HepG2 (cell line): ENCODE measurements around the gene CCL23. TPM values are rescaled to one million over a fixed set of nuclear protein-coding genes. Genes with fewer than 3 reads are reported as not detected.
A peak's percentile ranks its signal among the peaks of the same experiment; 100 is the strongest.

ENCODE experiments used
- ATAC-seq: fragments of 200-7000 bp; cut with Tn5 transposase; 3 replicates; pipeline ENCODE4 v1.9.1; 2020; ENCODE audit warnings: mild to moderate bottlenecking, moderate library complexity
- BruUV-seq: library from RNA; stranded (reverse); fragments of 400-500 nt; replicated peaks from 2 replicates; lab custom pipeline; 2021; lab: Mats Ljungman, UMichigan
- CTCF ChIA-PET: fragments of 300-600 bp; formaldehyde crosslinking; extraction: SDS; loops from one replicate; lab custom pipeline; 2021; ENCODE audit warnings: low total read pairs, inconsistent platforms, low intra/inter-chr PET ratio; lab: Yijun Ruan, JAX
- POLR2A ChIA-PET: fragments of 350-600 bp; sonication (Branson Sonifier 250); formaldehyde crosslinking; loops from one replicate; lab custom pipeline; 2020; ENCODE audit warnings: antibody characterized with exemption, inconsistent platforms; lab: Yijun Ruan, JAX
- DNase-seq: peaks from one replicate; pipeline ENCODE4 v3.0.0-alpha.2; 2015; ENCODE audit warnings: low spot score
- FAIRE-seq: peaks from 3 replicates; lab custom pipeline; 2011; peaks lifted over from hg19 to GRCh38; lab: Jason Lieb, UNC
- H2AFZ ChIP-seq: one replicate; pipeline ENCODE4 v1.6.1; 2011; ENCODE audit warnings: low read length, inconsistent platforms
- H3K27ac ChIP-seq: fragments of 300-600 bp; 3 replicates; pipeline ENCODE4 v1.8.0; 2011; ENCODE audit warnings: mixed run types, mild to moderate bottlenecking, mixed read lengths, low read length, inconsistent platforms; ENCODE audit not compliant: insufficient read depth; ENCODE audit errors: extremely low read length
- H3K27me3 ChIP-seq, 2 experiments: fragments of 200-600 bp in 1 of 2; 2 replicates in 1 of 2; 3 replicates in 1 of 2; pipeline versions ENCODE4 v1.6.0 to v1.8.0; 2011; ENCODE audit warnings: low read length in 2 of 2, mild to moderate bottlenecking in 2 of 2, moderate library complexity in 2 of 2, inconsistent platforms in 1 of 2; ENCODE audit not compliant: insufficient read depth in 2 of 2, control insufficient read depth in 1 of 2
- H3K36me3 ChIP-seq, 2 experiments: fragments of 200-600 bp in 1 of 2; replicated peaks in 1 of 2; 2 replicates in 1 of 2; 3 replicates in 1 of 2; pipeline versions ENCODE4 v1.5.1 to v1.8.0; 2011; ENCODE audit warnings: low read length in 2 of 2, inconsistent platforms in 1 of 2; ENCODE audit not compliant: insufficient read depth in 2 of 2, control insufficient read depth in 1 of 2
- H3K4me1 ChIP-seq: 2 replicates; pipeline ENCODE4 v1.5.1; 2012; ENCODE audit warnings: low read length, inconsistent platforms; ENCODE audit not compliant: insufficient read depth
- H3K4me2 ChIP-seq: 2 replicates; pipeline ENCODE4 v1.6.0; 2011; ENCODE audit warnings: low read depth, low read length, inconsistent platforms
- H3K4me3 ChIP-seq, 3 experiments: fragments of 200-600 bp in 1 of 3; sonication (generic), shearing (Covaris generic) in 1 of 3; replicated peaks in 1 of 3; 2 replicates each; pipeline ENCODE4 v1.5.1; 2011 to 2016; ENCODE audit warnings: low read length in 3 of 3, inconsistent platforms in 2 of 3, low read depth in 2 of 3, mild to moderate bottlenecking in 2 of 3, control low read depth in 1 of 3, mixed read lengths in 1 of 3; ENCODE audit not compliant: insufficient read depth in 1 of 3
- H3K79me2 ChIP-seq: one replicate; pipeline ENCODE4 v1.6.1; 2011; ENCODE audit warnings: low read length, inconsistent platforms; ENCODE audit not compliant: insufficient read depth
- H3K9ac ChIP-seq: 2 replicates; pipeline ENCODE4 v1.6.0; 2011; ENCODE audit warnings: mild to moderate bottlenecking, low read depth, low read length, inconsistent platforms; ENCODE audit not compliant: insufficient read depth
- H3K9me3 ChIP-seq: 2 replicates; pipeline ENCODE4 v1.5.1; 2012; ENCODE audit warnings: mild to moderate bottlenecking, low read length
- H4K20me1 ChIP-seq: 2 replicates; pipeline ENCODE4 v1.6.0; 2011; ENCODE audit warnings: inconsistent platforms, mild to moderate bottlenecking, low read length, moderate library complexity; ENCODE audit not compliant: insufficient read depth
- SMARCE1 ChIP-seq: fragments of 450-650 bp; IDR thresholded peaks from 2 replicates; pipeline ENCODE4 v1.6.1; 2017; ENCODE audit warnings: borderline replicate concordance
- SNAI1 ChIP-seq: sonication (generic); formaldehyde crosslinking; IDR thresholded peaks from 2 replicates; pipeline ENCODE4 v1.5.0; 2020; ENCODE audit warnings: mild to moderate bottlenecking, missing genetic modification reagents, borderline replicate concordance
- SUZ12 ChIP-seq: fragments of 150-350 bp; IDR thresholded peaks from 2 replicates; pipeline ENCODE4 v1.6.1; 2014; ENCODE audit warnings: low read depth, low read length
- ZC3H4 ChIP-seq: sonication (generic); formaldehyde crosslinking; IDR thresholded peaks from 2 replicates; pipeline ENCODE4 v1.4.0; 2020; ENCODE audit warnings: missing genetic modification reagents, borderline replicate concordance
- ZFAT ChIP-seq: sonication (generic); formaldehyde crosslinking; conservative IDR thresholded peaks from 2 replicates; pipeline ENCODE4 v1.8.1; 2023; ENCODE audit warnings: missing genetic modification reagents, inconsistent platforms
- ZNF33B ChIP-seq: sonication (generic); formaldehyde crosslinking; IDR thresholded peaks from 2 replicates; pipeline ENCODE4 v1.5.1; 2020; ENCODE audit warnings: mild to moderate bottlenecking, missing genetic modification reagents
- WGBS: methylation state at CpG from one replicate; pipeline ENCODE4 v1.1.6; 2017; ENCODE audit warnings: low lambda C conversion rate; 5-methylcytosine and 5-hydroxymethylcytosine counted together
- in situ Hi-C: cut with HindIII; loops from 2 replicates; pipeline ENCODE4 v1.10.0; 2017; ENCODE audit warnings: low pct_unique_long_range_greater_than_20kb; ENCODE audit not compliant: extremely low pct_ligation_motif_present
- intact Hi-C: fragments of 100-400 bp; cut with micrococcal nuclease; formaldehyde crosslinking; loops from one replicate; pipeline ENCODE4 v1.10.0; 2022; ENCODE audit not compliant: unreplicated experiment
- polyA plus RNA-seq, 8 experiments: library from polyadenylated mRNA; depleted of rRNA in 3 of 8; stranded (reverse) in 7 of 8; unstranded in 1 of 8; fragments of >200 nt; fragmentation: Illumina TruSeq in 4 of 8; extraction: Trizol in 4 of 8; gene quantifications; 2 replicates each; pipeline versions ENCODE4 v1.2.1 to v1.2.3, GENCODE V29; 2011 to 2016; ENCODE audit warnings: low read depth in 4 of 8, missing spikeins in 1 of 8, mixed read lengths in 1 of 8; ENCODE audit not compliant: insufficient read depth in 1 of 8
- total RNA-seq, 5 experiments: library from RNA; depleted of rRNA; stranded (reverse); fragments of >200 nt; fragmentation: Illumina TruSeq; extraction: Trizol; gene quantifications; 2 replicates each; pipeline ENCODE4 v1.2.3, GENCODE V29; 2016; ENCODE audit warnings: low read depth in 1 of 5
- TF ChIP-seq, protein P1 (sequence below): sonication (generic); formaldehyde crosslinking; conservative IDR thresholded peaks from 2 replicates; pipeline ENCODE4 v1.4.0; 2020; ENCODE audit warnings: mild to moderate bottlenecking, missing genetic modification reagents, moderate library complexity
- TF ChIP-seq, protein P2 (sequence below): sonication (generic); formaldehyde crosslinking; IDR thresholded peaks from 2 replicates; pipeline ENCODE4 v1.4.0; 2020; ENCODE audit warnings: missing genetic modification reagents, borderline replicate concordance

CCL23 gene
- total and polyA plus RNA-seq, 2 of the 13 experiments (the other 11 are each of a cell fraction or from before 2014, with no cell fraction given): not detected

DNA sequence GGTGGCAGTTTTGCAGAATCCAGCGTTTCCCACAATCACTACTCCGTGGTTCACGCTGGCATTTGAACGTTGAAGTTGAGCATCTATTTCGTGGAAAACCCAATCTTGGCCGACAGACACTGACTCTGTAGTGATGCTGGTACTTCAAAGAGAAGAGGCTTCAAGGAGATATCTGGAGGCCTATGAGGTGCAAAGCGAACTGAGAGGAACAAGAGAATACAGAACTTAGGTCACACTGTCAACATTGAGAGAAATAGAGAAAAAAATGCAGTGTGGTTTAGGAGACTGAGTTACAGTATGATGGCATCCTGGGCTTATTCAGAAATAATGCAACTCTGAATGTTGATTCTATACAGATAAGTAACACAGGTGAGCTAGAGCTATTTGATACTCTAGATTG lies 52.5 kb downstream of the CCL23 start:
- no peak for ATAC-seq
- no TSS peak for BruUV-seq
- FAIRE-seq: no peak
- H3K4me1 ChIP-seq: peaks cover 24% of the 10 kb centered on the region
- no peaks in the 10 kb centered on the region for H3K27me3 ChIP-seq
- no peaks in the 10 kb centered on the region for H3K79me2 ChIP-seq
- no peak overlapping the region for H3K4me3 ChIP-seq
- no peaks in the 10 kb centered on the region for H3K36me3 ChIP-seq
- ChIA-PET CTCF (no interaction called here), POLR2A (no interaction called here)
- no peak overlapping the region for H3K9ac ChIP-seq
- no peaks in the 10 kb centered on the region for H3K9me3 ChIP-seq
- peak overlapping the region; percentile 68 for H2AFZ ChIP-seq
- H4K20me1 ChIP-seq: no peaks in the 10 kb centered on the region
- no peak for TF ChIP-seq ZNF33B (CRISPR knock-in tag)
- no peak for TF ChIP-seq SUZ12
- no peak for TF ChIP-seq ZFAT (CRISPR knock-in tag)
- TF ChIP-seq SNAI1 (CRISPR knock-in tag): no peak
- no peak for TF ChIP-seq SMARCE1
- no peak for TF ChIP-seq ZC3H4 (CRISPR knock-in tag)
- TF ChIP-seq, protein P1, sequence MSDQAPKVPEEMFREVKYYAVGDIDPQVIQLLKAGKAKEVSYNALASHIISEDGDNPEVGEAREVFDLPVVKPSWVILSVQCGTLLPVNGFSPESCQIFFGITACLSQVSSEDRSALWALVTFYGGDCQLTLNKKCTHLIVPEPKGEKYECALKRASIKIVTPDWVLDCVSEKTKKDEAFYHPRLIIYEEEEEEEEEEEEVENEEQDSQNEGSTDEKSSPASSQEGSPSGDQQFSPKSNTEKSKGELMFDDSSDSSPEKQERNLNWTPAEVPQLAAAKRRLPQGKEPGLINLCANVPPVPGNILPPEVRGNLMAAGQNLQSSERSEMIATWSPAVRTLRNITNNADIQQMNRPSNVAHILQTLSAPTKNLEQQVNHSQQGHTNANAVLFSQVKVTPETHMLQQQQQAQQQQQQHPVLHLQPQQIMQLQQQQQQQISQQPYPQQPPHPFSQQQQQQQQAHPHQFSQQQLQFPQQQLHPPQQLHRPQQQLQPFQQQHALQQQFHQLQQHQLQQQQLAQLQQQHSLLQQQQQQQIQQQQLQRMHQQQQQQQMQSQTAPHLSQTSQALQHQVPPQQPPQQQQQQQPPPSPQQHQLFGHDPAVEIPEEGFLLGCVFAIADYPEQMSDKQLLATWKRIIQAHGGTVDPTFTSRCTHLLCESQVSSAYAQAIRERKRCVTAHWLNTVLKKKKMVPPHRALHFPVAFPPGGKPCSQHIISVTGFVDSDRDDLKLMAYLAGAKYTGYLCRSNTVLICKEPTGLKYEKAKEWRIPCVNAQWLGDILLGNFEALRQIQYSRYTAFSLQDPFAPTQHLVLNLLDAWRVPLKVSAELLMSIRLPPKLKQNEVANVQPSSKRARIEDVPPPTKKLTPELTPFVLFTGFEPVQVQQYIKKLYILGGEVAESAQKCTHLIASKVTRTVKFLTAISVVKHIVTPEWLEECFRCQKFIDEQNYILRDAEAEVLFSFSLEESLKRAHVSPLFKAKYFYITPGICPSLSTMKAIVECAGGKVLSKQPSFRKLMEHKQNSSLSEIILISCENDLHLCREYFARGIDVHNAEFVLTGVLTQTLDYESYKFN (CRISPR knock-in tag): no peak
- TF ChIP-seq, protein P2, sequence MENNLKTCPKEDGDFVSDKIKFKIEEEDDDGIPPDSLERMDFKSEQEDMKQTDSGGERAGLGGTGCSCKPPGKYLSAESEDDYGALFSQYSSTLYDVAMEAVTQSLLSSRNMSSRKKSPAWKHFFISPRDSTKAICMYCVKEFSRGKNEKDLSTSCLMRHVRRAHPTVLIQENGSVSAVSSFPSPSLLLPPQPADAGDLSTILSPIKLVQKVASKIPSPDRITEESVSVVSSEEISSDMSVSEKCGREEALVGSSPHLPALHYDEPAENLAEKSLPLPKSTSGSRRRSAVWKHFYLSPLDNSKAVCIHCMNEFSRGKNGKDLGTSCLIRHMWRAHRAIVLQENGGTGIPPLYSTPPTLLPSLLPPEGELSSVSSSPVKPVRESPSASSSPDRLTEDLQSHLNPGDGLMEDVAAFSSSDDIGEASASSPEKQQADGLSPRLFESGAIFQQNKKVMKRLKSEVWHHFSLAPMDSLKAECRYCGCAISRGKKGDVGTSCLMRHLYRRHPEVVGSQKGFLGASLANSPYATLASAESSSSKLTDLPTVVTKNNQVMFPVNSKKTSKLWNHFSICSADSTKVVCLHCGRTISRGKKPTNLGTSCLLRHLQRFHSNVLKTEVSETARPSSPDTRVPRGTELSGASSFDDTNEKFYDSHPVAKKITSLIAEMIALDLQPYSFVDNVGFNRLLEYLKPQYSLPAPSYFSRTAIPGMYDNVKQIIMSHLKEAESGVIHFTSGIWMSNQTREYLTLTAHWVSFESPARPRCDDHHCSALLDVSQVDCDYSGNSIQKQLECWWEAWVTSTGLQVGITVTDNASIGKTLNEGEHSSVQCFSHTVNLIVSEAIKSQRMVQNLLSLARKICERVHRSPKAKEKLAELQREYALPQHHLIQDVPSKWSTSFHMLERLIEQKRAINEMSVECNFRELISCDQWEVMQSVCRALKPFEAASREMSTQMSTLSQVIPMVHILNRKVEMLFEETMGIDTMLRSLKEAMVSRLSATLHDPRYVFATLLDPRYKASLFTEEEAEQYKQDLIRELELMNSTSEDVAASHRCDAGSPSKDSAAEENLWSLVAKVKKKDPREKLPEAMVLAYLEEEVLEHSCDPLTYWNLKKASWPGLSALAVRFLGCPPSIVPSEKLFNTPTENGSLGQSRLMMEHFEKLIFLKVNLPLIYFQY: no peak
- TF ChIP-seq, all 625 proteins: peak for 0
- DNase-seq: no peak
- Histone ChIP-seq H3K4me2 (no peak overlapping the region), H3K27ac (no peak overlapping the region)
- in situ Hi-C loops: loop anchor here (25.0 kb wide), 1 partner anchor 522 kb away; the partner anchor contains the start of gene ZNHIT3
- WGBS: 79% methylated on average over 7 of the region's 7 CpGs
- intact Hi-C loops: no loop called here
